GM12878 (cell line): ENCODE results near the gene RMI2. TPM values are rescaled to one million over a fixed set of nuclear protein-coding genes. Genes with fewer than 3 reads are reported as not detected.

Experiments
- ATF2 ChIP-seq: IDR thresholded peaks from 2 replicates; pipeline ENCODE4 v1.6.1; 2012; ENCODE audit warnings: low read length, inconsistent platforms
- BCLAF1 ChIP-seq: fragments of 450-650 bp; IDR thresholded peaks from 2 replicates; pipeline ENCODE4 v1.6.1; 2017; ENCODE audit warnings: antibody characterized with exemption, mild to moderate bottlenecking, moderate library complexity
- BMI1 ChIP-seq: fragments of 450-650 bp; IDR thresholded peaks from 2 replicates; pipeline ENCODE4 v1.6.1; 2016; ENCODE audit warnings: mild to moderate bottlenecking, moderate library complexity, borderline replicate concordance
- CHD2 ChIP-seq: IDR thresholded peaks from 2 replicates; pipeline ENCODE4 v1.6.1; 2011; ENCODE audit warnings: low read depth, low read length, improper control_type of control experiment, borderline replicate concordance
- CREB1 ChIP-seq: IDR thresholded peaks from 2 replicates; pipeline ENCODE4 v1.6.1; 2012; ENCODE audit warnings: low read depth, mild to moderate bottlenecking, inconsistent platforms
- EGR1 ChIP-seq, 2 experiments: IDR thresholded peaks; 1 replicate in 1 of 2; 2 replicates in 1 of 2; pipeline ENCODE4 v1.6.1; 2011 to 2012; ENCODE audit warnings: low read depth in 2 of 2, low read length in 2 of 2, borderline replicate concordance in 1 of 2, mild to moderate bottlenecking in 1 of 2, moderate library complexity in 1 of 2
- FOXK2 ChIP-seq: fragments of 450-650 bp; IDR thresholded peaks from 2 replicates; pipeline ENCODE4 v1.6.1; 2017; ENCODE audit warnings: mild to moderate bottlenecking, moderate library complexity
- HDAC2 ChIP-seq: fragments of 200-600 bp; sonication (generic); IDR thresholded peaks from 2 replicates; pipeline ENCODE4 v1.6.1; 2017
- HSF1 ChIP-seq: fragments of 150-350 bp; IDR thresholded peaks from 2 replicates; pipeline ENCODE4 v1.6.1; 2014; ENCODE audit warnings: mild to moderate bottlenecking, low read depth, low read length
- IKZF1 ChIP-seq: fragments of 450-650 bp; conservative IDR thresholded peaks from 2 replicates; pipeline ENCODE4 v1.6.1; 2017; ENCODE audit warnings: antibody characterized with exemption, mild to moderate bottlenecking
- MXI1 ChIP-seq: fragments of 150-350 bp; IDR thresholded peaks from 2 replicates; pipeline ENCODE4 v1.6.1; 2011; ENCODE audit warnings: low read depth, mild to moderate bottlenecking, inconsistent platforms, low read length, improper control_type of control experiment
- MYB ChIP-seq: fragments of 150-350 bp; IDR thresholded peaks from 2 replicates; pipeline ENCODE4 v1.6.1; 2014; ENCODE audit warnings: mild to moderate bottlenecking, low read depth, low read length, borderline replicate concordance
- NFXL1 ChIP-seq: fragments of 450-650 bp; IDR thresholded peaks from 2 replicates; pipeline ENCODE4 v1.6.1; 2017; ENCODE audit warnings: antibody characterized with exemption, mild to moderate bottlenecking, borderline replicate concordance
- NFYA ChIP-seq: IDR thresholded peaks from 2 replicates; pipeline ENCODE4 v1.6.1; 2011; ENCODE audit warnings: low read depth, mild to moderate bottlenecking, low read length, improper control_type of control experiment, borderline replicate concordance
- NKRF ChIP-seq: fragments of 450-650 bp; conservative IDR thresholded peaks from 2 replicates; pipeline ENCODE4 v1.6.1; 2017; ENCODE audit warnings: mild to moderate bottlenecking, moderate library complexity
- SMAD1 ChIP-seq: fragments of 450-650 bp; IDR thresholded peaks from 2 replicates; pipeline ENCODE4 v1.6.1; 2018; ENCODE audit warnings: mild to moderate bottlenecking, low read depth; ENCODE audit not compliant: partially characterized antibody
- TAF1 ChIP-seq: IDR thresholded peaks from 2 replicates; pipeline ENCODE4 v1.6.1; 2011; ENCODE audit warnings: mild to moderate bottlenecking, low read depth, low read length, borderline replicate concordance
- TCF7 ChIP-seq: IDR thresholded peaks from 2 replicates; pipeline ENCODE4 v1.6.1; 2014; ENCODE audit warnings: antibody characterized with exemption, borderline replicate concordance
- ZNF217 ChIP-seq: fragments of 450-650 bp; IDR thresholded peaks from 2 replicates; pipeline ENCODE4 v1.6.1; 2017; ENCODE audit warnings: antibody characterized with exemption, mild to moderate bottlenecking
- ZNF274 ChIP-seq: IDR thresholded peaks from one replicate; pipeline ENCODE4 v1.8.0; 2011; ENCODE audit not compliant: insufficient read length, insufficient read depth
- polyA plus RNA-seq, 11 experiments: library from polyadenylated mRNA; depleted of rRNA in 4 of 11; unstranded in 6 of 11; stranded (reverse) in 5 of 11; fragments of >200 nt; fragmentation: Nextera tagmentation in 4 of 11; fragmentation: Illumina TruSeq in 1 of 11; extraction: Ambion mirVana in 4 of 11; extraction: Trizol in 1 of 11; gene quantifications; 1 replicate in 1 of 11; 2 replicates in 10 of 11; pipeline versions ENCODE4 v1.2.1 to v1.2.3, GENCODE V29; 2011 to 2016; ENCODE audit warnings: inconsistent platforms in 2 of 11, missing spikeins in 2 of 11, low read depth in 1 of 11
- total RNA-seq, 4 experiments: library from RNA; depleted of rRNA in 3 of 4; stranded (reverse); fragments of >200 nt in 3 of 4; fragmentation: Illumina TruSeq in 1 of 4; extraction: Trizol in 1 of 4; gene quantifications; 2 replicates each; pipeline versions ENCODE4 v1.2.1 to v1.2.3, GENCODE V29; 2013 to 2021

RMI2 gene
- total and polyA plus RNA-seq, 10 of the 15 experiments (the other 5 are each of a cell fraction or from before 2014, with no cell fraction given): 9.6 to 68.8 (median 32.1) TPM

- TF ChIP-seq NFXL1: peak; percentile 40; the same call in 1 of the 2 replicates
- peak; percentile 88; the same call in 1 of the 2 replicates for TF ChIP-seq CHD2
- peak; percentile 56; the same call in 1 of the 2 replicates for TF ChIP-seq CREB1
- peak; percentile 80 for TF ChIP-seq IKZF1
- TF ChIP-seq MXI1: peak; percentile 88; the same call in 1 of the 2 replicates
- peak; percentile 99 for TF ChIP-seq NKRF
- peak in 1 of 2 experiments; percentile 74; a peak in 2 of 3 replicates for TF ChIP-seq EGR1 (IDR thresholded peaks at IDR 0.05; ENCODE audit: borderline replicate concordance in 1 of 2, low read depth in 2 of 2, low read length in 2 of 2)
- no peak for TF ChIP-seq BCLAF1
- TF ChIP-seq ZNF217: no peak
- TF ChIP-seq NFYA: no peak
- TF ChIP-seq HDAC2: no peak
- peak; percentile 48; the same call in 1 of the 2 replicates for TF ChIP-seq TAF1
- TF ChIP-seq FOXK2: peak; percentile 65
- no peak for TF ChIP-seq BMI1
- TF ChIP-seq TCF7: no peak
- peak; percentile 27 for TF ChIP-seq SMAD1
- no peak for TF ChIP-seq ZNF274
- TF ChIP-seq HSF1: no peak
- TF ChIP-seq MYB: no peak
- no peak for TF ChIP-seq ATF2
Observed at GRCh38 chr16:11345040-11345862, at the start of gene RMI2 (continued).
